Activated naive CD4-positive, alpha-beta T cell treated with anti-CD3 and anti-CD28 coated beads, Interleukin-2, amount 10 ng/mL, durations not matched to agents 7 days and 5 days (primary cell): ENCODE results near the gene RBPMS2.
"Not testable (repeated sequence)": the region's sequence is repeated elsewhere in the genome, so short reads cannot be mapped to it uniquely, and the experiment has no call there.

Experiments used
- CTCF ChIA-PET: fragments of 350-600 bp; sonication (Branson Sonifier 250); formaldehyde crosslinking; loops from one replicate; lab custom pipeline; 2021; ENCODE audit warnings: antibody characterized with exemption; lab: Charles Lee
- DNase-seq: peaks from one replicate; pipeline ENCODE4 v3.0.0-alpha.2; 2020
- H3K27ac Mint-ChIP-seq: one replicate; pipeline ENCODE4 v1.8.0; 2021; ENCODE audit warnings: mild to moderate bottlenecking, moderate library complexity, mixed read lengths
- H3K27me3 Mint-ChIP-seq: one replicate; pipeline ENCODE4 v1.8.0; 2021; ENCODE audit warnings: mild to moderate bottlenecking, mixed read lengths
- H3K36me3 Mint-ChIP-seq: one replicate; pipeline ENCODE4 v1.8.0; 2021; ENCODE audit warnings: mixed read lengths
- H3K4me1 Mint-ChIP-seq: one replicate; pipeline ENCODE4 v1.8.0; 2021; ENCODE audit warnings: mixed read lengths
- H3K4me3 Mint-ChIP-seq: one replicate; pipeline ENCODE4 v1.8.0; 2021; ENCODE audit warnings: mild to moderate bottlenecking, moderate library complexity, mixed read lengths
- H3K9me3 Mint-ChIP-seq: one replicate; pipeline ENCODE4 v1.8.0; 2021; ENCODE audit warnings: mixed read lengths

RBPMS2 gene

GRCh38 chr15:64804619-64805018 is 29.2 kb upstream of the RBPMS2 start:
- CTCF ChIA-PET: no interaction called here
- Mint-ChIP-seq H3K27me3 (peaks cover 41% of the 10 kb centered on the region), H3K36me3 (no peaks in the 10 kb centered on the region), H3K9me3 (no peaks in the 10 kb centered on the region), H3K27ac (no peak overlapping the region), H3K4me1 (peaks cover 2% of the 10 kb centered on the region), H3K4me3 (no peak overlapping the region)
- DNase-seq: no peak

GRCh38 chr15:64803526-64803925 is 28.1 kb upstream of the RBPMS2 start:
- no peak overlapping the region for H3K4me3 Mint-ChIP-seq
- no peaks in the 10 kb centered on the region for H3K36me3 Mint-ChIP-seq
- CTCF ChIA-PET: no interaction called here
- DNase-seq: no peak
- no peaks in the 10 kb centered on the region for H3K9me3 Mint-ChIP-seq
- peaks cover 2% of the 10 kb centered on the region for H3K4me1 Mint-ChIP-seq
- H3K27ac Mint-ChIP-seq: no peak overlapping the region
- peaks cover 30% of the 10 kb centered on the region for H3K27me3 Mint-ChIP-seq

- Mint-ChIP-seq H3K4me3 (no peak overlapping the region), H3K9me3 (no peaks in the 10 kb centered on the region), H3K27me3 (peaks cover 8% of the 10 kb centered on the region), H3K36me3 (no peaks in the 10 kb centered on the region), H3K27ac (no peak overlapping the region), H3K4me1 (peaks cover 2% of the 10 kb centered on the region)
- CTCF ChIA-PET: interaction anchor here (3.1 kb wide), 1 partner anchor 10 kb away, joined by 21 read pairs; no protein-coding TSS in a partner anchor
- DNase-seq: no peak
These were observed 25.1 kb upstream of the RBPMS2 start for GRCh38 chr15:64800476-64800875.

GRCh38 chr15:64798905-64799304 is 23.5 kb upstream of the RBPMS2 start:
- DNase-seq, H3K4me1 Mint-ChIP-seq, H3K27ac Mint-ChIP-seq, H3K4me3 Mint-ChIP-seq, H3K36me3 Mint-ChIP-seq, CTCF ChIA-PET, H3K9me3 Mint-ChIP-seq, H3K27me3 Mint-ChIP-seq: not testable (repeated sequence)

- H3K4me1 Mint-ChIP-seq, H3K27me3 Mint-ChIP-seq, H3K9me3 Mint-ChIP-seq, DNase-seq, H3K36me3 Mint-ChIP-seq, CTCF ChIA-PET, H3K27ac Mint-ChIP-seq, H3K4me3 Mint-ChIP-seq: not testable (repeated sequence)
These were observed 20.5 kb upstream of the RBPMS2 start for GRCh38 chr15:64795921-64796320.

- CTCF ChIA-PET: not testable (repeated sequence)
These were observed 19.9 kb upstream of the RBPMS2 start for GRCh38 chr15:64795299-64795698.

GRCh38 chr15:64792282-64792681 is 16.9 kb upstream of the RBPMS2 start:
- Mint-ChIP-seq H3K27me3 (no peaks in the 10 kb centered on the region), H3K4me3 (no peak overlapping the region), H3K36me3 (no peaks in the 10 kb centered on the region), H3K9me3 (no peaks in the 10 kb centered on the region), H3K27ac (no peak overlapping the region), H3K4me1 (no peaks in the 10 kb centered on the region)
- CTCF ChIA-PET: interaction anchor here (0.6 to 1.8 kb wide), 3 partner anchors 18 to 454 kb away, joined by 3 to 4 read pairs (median 3); no protein-coding TSS in a partner anchor
- DNase-seq: no peak

More at GRCh38 chr15:64795299-64795698, 19.9 kb upstream of the RBPMS2 start:
- not testable (repeated sequence) for H3K9me3 Mint-ChIP-seq, DNase-seq, H3K4me1 Mint-ChIP-seq, H3K27ac Mint-ChIP-seq, H3K36me3 Mint-ChIP-seq, H3K4me3 Mint-ChIP-seq, H3K27me3 Mint-ChIP-seq

- no peaks in the 10 kb centered on the region for H3K36me3 Mint-ChIP-seq
- H3K9me3 Mint-ChIP-seq: no peaks in the 10 kb centered on the region
- H3K4me1 Mint-ChIP-seq: no peaks in the 10 kb centered on the region
- no peak for DNase-seq
- no peak overlapping the region for H3K4me3 Mint-ChIP-seq
- CTCF ChIA-PET: interaction anchor here (1.0 to 1.8 kb wide), 2 partner anchors 18 to 20 kb away, joined by 3 to 4 read pairs; no protein-coding TSS in a partner anchor
- H3K27ac Mint-ChIP-seq: no peak overlapping the region
- no peaks in the 10 kb centered on the region for H3K27me3 Mint-ChIP-seq
These were observed 16.0 kb upstream of the RBPMS2 start for GRCh38 chr15:64791401-64791800.

GRCh38 chr15:64783796-64784195 is 8.4 kb upstream of the RBPMS2 start:
- Mint-ChIP-seq H3K36me3 (no peaks in the 10 kb centered on the region), H3K9me3 (no peaks in the 10 kb centered on the region), H3K4me3 (no peak overlapping the region), H3K27me3 (peaks cover 55% of the 10 kb centered on the region), H3K27ac (no peak overlapping the region), H3K4me1 (peaks cover 15% of the 10 kb centered on the region)
- CTCF ChIA-PET: interaction anchor here (1.3 kb wide), 1 partner anchor 27 kb away, joined by 3 read pairs; no protein-coding TSS in a partner anchor
- no peak for DNase-seq

- CTCF ChIA-PET: interaction anchor here (1.3 kb wide), 1 partner anchor 28 kb away, joined by 3 read pairs; no protein-coding TSS in a partner anchor
- peaks cover 65% of the 10 kb centered on the region for H3K27me3 Mint-ChIP-seq
- H3K27ac Mint-ChIP-seq: no peak overlapping the region
- no peaks in the 10 kb centered on the region for H3K9me3 Mint-ChIP-seq
- no peak overlapping the region for H3K4me3 Mint-ChIP-seq
- no peaks in the 10 kb centered on the region for H3K36me3 Mint-ChIP-seq
- H3K4me1 Mint-ChIP-seq: peaks cover 15% of the 10 kb centered on the region
- DNase-seq: no peak
These were observed 7.4 kb upstream of the RBPMS2 start for GRCh38 chr15:64782751-64783150.

- Mint-ChIP-seq H3K4me1 (peaks cover 17% of the 10 kb centered on the region), H3K4me3 (no peak overlapping the region), H3K27me3 (peaks cover 80% of the 10 kb centered on the region), H3K27ac (no peak overlapping the region), H3K36me3 (no peaks in the 10 kb centered on the region), H3K9me3 (no peaks in the 10 kb centered on the region)
- CTCF ChIA-PET: interaction anchor here (1.3 to 1.4 kb wide), 2 partner anchors 28 to 51 kb away, joined by 3 to 4 read pairs; no protein-coding TSS in a partner anchor
- DNase-seq: no peak
These were observed 5.9 kb upstream of the RBPMS2 start for GRCh38 chr15:64781299-64781698.

GRCh38 chr15:64780600-64781156 is 5.3 kb upstream of the RBPMS2 start:
- CTCF ChIA-PET: interaction anchor here (1.4 kb wide), 1 partner anchor 50 kb away, joined by 3 read pairs; no protein-coding TSS in a partner anchor
- H3K36me3 Mint-ChIP-seq: no peaks in the 10 kb centered on the region
- peaks cover 21% of the 10 kb centered on the region for H3K4me1 Mint-ChIP-seq
- DNase-seq: no peak
- no peaks in the 10 kb centered on the region for H3K9me3 Mint-ChIP-seq
- peaks cover 86% of the 10 kb centered on the region for H3K27me3 Mint-ChIP-seq
- H3K27ac Mint-ChIP-seq: no peak overlapping the region
- H3K4me3 Mint-ChIP-seq: no peak overlapping the region

- CTCF ChIA-PET: no interaction called here
- Mint-ChIP-seq H3K9me3 (no peaks in the 10 kb centered on the region), H3K36me3 (no peaks in the 10 kb centered on the region), H3K27ac (no peak overlapping the region), H3K4me1 (peaks cover 21% of the 10 kb centered on the region), H3K4me3 (no peak overlapping the region), H3K27me3 (peaks cover 86% of the 10 kb centered on the region)
- DNase-seq: no peak
These were observed 4.2 kb upstream of the RBPMS2 start for GRCh38 chr15:64779630-64780029.

GRCh38 chr15:64779024-64779423 is 3.6 kb upstream of the RBPMS2 start:
- peaks cover 26% of the 10 kb centered on the region for H3K4me1 Mint-ChIP-seq
- DNase-seq: no peak
- H3K4me3 Mint-ChIP-seq: no peak overlapping the region
- H3K36me3 Mint-ChIP-seq: no peaks in the 10 kb centered on the region
- no peak overlapping the region for H3K27ac Mint-ChIP-seq
- H3K27me3 Mint-ChIP-seq: peaks cover 86% of the 10 kb centered on the region
- H3K9me3 Mint-ChIP-seq: no peaks in the 10 kb centered on the region
- CTCF ChIA-PET: no interaction called here

- Mint-ChIP-seq H3K36me3 (no peaks in the 10 kb centered on the region), H3K27me3 (peaks cover 92% of the 10 kb centered on the region), H3K4me1 (peaks cover 12% of the 10 kb centered on the region), H3K9me3 (no peaks in the 10 kb centered on the region), H3K4me3 (peak overlapping the region; percentile 58), H3K27ac (no peak overlapping the region)
- CTCF ChIA-PET: interaction anchor here (0.6 to 0.9 kb wide), 2 partner anchors 33 to 84 kb away, joined by 3 to 4 read pairs; no protein-coding TSS in a partner anchor
- no peak for DNase-seq
These were observed 1.0 kb upstream of the RBPMS2 start for GRCh38 chr15:64776402-64776786.
